Large intestine (tissue), 3 donors: Measurements from ENCODE around the gene LSM12. TPM values are rescaled to one million over a fixed set of nuclear protein-coding genes. Genes with fewer than 3 reads are reported as not detected.

Experiments used
- DNase-seq, 2 donors: peaks; one replicate each; pipeline versions ENCODE4 v3.0.0 to v3.0.0-alpha.2; 2013
- H3K27ac ChIP-seq: one replicate; pipeline ENCODE4 v1.5.1; 2013; ENCODE audit warnings: low read length
- H3K27me3 ChIP-seq: 2 replicates; pipeline ENCODE4 v1.6.1; 2013; ENCODE audit warnings: low read length; ENCODE audit not compliant: control insufficient read depth, insufficient read depth
- H3K36me3 ChIP-seq: 2 replicates; pipeline ENCODE4 v1.6.1; 2013; ENCODE audit warnings: low read length; ENCODE audit not compliant: control insufficient read depth, insufficient read depth
- H3K4me1 ChIP-seq: one replicate; pipeline ENCODE4 v1.6.1; 2013; ENCODE audit warnings: low read length; ENCODE audit not compliant: control insufficient read depth, insufficient read depth
- H3K4me3 ChIP-seq: one replicate; pipeline ENCODE4 v1.5.1; 2013; ENCODE audit warnings: low read length
- H3K9me3 ChIP-seq: one replicate; pipeline ENCODE4 v1.6.1; 2013; ENCODE audit warnings: mild to moderate bottlenecking, low read depth, low read length, moderate library complexity; ENCODE audit not compliant: control insufficient read depth
- WGBS: methylation state at CpG from one replicate; pipeline ENCODE4 v1.1.5; 2013; ENCODE audit warnings: low lambda C conversion rate; ENCODE audit not compliant: insufficient coverage; 5-methylcytosine and 5-hydroxymethylcytosine counted together
- polyA plus RNA-seq: library from polyadenylated mRNA; unstranded; fragments of 120-200 nt; gene quantifications from one replicate; pipeline ENCODE4 v1.2.1, GENCODE V29; 2013

Gene LSM12
- polyA plus RNA-seq, 1 donor = 31.5 TPM

DNA sequence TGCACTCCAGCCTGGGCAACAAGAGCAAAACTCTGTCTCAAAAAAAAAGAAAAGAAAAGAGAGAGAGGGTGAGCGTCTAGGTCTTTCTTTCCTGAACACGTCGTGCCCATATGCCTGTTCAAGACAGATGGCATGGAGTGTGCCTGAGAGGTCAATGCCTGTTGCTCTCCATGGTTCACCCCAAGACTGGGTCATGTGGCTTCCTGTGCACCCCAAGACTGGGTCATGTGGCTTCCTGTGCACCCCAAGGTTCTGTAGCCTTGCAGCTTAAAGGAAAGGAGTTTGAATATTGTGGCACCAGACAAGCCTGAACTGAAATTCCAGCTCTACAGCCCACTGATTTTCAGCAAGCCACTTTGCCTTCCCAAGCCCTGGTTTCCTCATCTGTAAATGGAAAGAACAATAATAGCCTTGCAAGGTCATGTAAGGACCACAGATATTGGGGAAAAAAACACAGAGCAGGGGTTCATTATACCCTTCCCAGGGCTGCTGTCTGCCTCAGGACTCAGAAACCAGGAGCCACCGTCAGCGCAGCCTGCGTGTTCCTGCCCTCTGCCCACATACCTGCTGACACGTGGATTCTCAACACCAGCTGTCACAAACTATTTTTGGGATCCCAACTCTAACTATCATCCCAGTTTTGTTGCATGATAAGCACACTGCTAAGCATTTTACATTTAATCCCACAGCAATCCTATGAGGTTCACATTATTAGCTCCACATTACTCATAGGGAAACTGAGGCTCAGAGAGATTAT, 80.1 kb downstream of the LSM12 start:
- Histone ChIP-seq H3K9me3 (no peaks in the 10 kb centered on the region), H3K4me1 (peaks cover 9% of the 10 kb centered on the region), H3K36me3 (no peaks in the 10 kb centered on the region), H3K27ac (no peak overlapping the region), H3K27me3 (peaks cover 62% of the 10 kb centered on the region), H3K4me3 (no peak overlapping the region)
- no peak for DNase-seq
- WGBS = no CpG with 5 or more reads among the region's 7 CpGs

DNA sequence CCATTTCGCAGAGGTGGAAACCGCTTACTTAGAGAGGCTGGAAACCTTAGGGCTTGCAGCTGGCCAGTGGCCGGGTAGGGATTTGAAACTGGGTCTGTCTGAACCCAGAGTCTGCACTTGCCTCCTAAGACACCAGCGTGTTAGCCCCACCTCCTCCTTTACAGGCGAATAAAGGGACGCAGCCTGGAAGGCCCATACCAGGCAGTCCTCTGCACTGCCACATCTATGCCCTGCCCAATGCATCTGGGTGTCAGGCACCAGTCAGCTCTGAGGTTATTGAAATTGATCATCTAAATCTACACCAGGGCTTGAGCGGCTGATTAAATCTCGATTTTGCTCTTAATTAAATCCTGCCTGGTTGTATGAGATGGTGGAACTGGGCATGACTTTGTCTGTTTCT, 82.0 kb downstream of the LSM12 start:
- H3K4me3 ChIP-seq = peak overlapping the region; percentile 45
- no peaks in the 10 kb centered on the region for H3K36me3 ChIP-seq
- no peak for DNase-seq
- no peaks in the 10 kb centered on the region for H3K9me3 ChIP-seq
- H3K27ac ChIP-seq = peak overlapping the region; percentile 2
- no CpG with 5 or more reads among the region's 8 CpGs for WGBS
- H3K27me3 ChIP-seq = peaks cover 72% of the 10 kb centered on the region
- peaks cover 9% of the 10 kb centered on the region for H3K4me1 ChIP-seq

Other genes starting within 250 kb of the LSM12 start
- gene MPP3, start 233.5 kb downstream of the LSM12 start, polyA plus RNA-seq = 4.9 TPM
- gene CD300LG, start 219.5 kb downstream of the LSM12 start, polyA plus RNA-seq = 0.30 TPM
- 3.4 TPM for gene MPP2, start 159.1 kb downstream of the LSM12 start, polyA plus RNA-seq
- 0.34 TPM for gene PPY, start 124.2 kb downstream of the LSM12 start, polyA plus RNA-seq
- 36.2 TPM for gene PYY, start 112.7 kb downstream of the LSM12 start, polyA plus RNA-seq
- gene NAGS, start 62.0 kb downstream of the LSM12 start, polyA plus RNA-seq = 37.5 TPM
- gene TMEM101, start 51.7 kb downstream of the LSM12 start, polyA plus RNA-seq = 47.5 TPM
- gene G6PC3, start 4.1 kb upstream of the LSM12 start, polyA plus RNA-seq = 57.5 TPM
- gene HDAC5, start 57.0 kb upstream of the LSM12 start, polyA plus RNA-seq = 35.9 TPM
- gene HROB, start 75.3 kb upstream of the LSM12 start, polyA plus RNA-seq = 3.1 TPM
- 2.5 TPM for gene ASB16, start 104.0 kb upstream of the LSM12 start, polyA plus RNA-seq
- gene TMUB2, start 120.3 kb upstream of the LSM12 start, polyA plus RNA-seq = 41.5 TPM
- 47.8 TPM for gene ATXN7L3, start 133.2 kb upstream of the LSM12 start, polyA plus RNA-seq
- 67.4 TPM for gene UBTF, start 153.0 kb upstream of the LSM12 start, polyA plus RNA-seq
- gene SLC4A1, start 201.5 kb upstream of the LSM12 start, polyA plus RNA-seq = 8.7 TPM
- 17.2 TPM for gene RUNDC3A, start 241.9 kb upstream of the LSM12 start, polyA plus RNA-seq